ENCODE data around the gene IVNS1ABP.

GRCh38 chr1:185348985-185349384 is 31.9 kb upstream of the IVNS1ABP start:
- no peak for TF ChIP-seq CTCF (IDR thresholded peaks at IDR 0.05)
- TF ChIP-seq POLR2A (IDR thresholded peaks at IDR 0.05), result no peak
- TF ChIP-seq POLR2AphosphoS5 (IDR thresholded peaks at IDR 0.05), result no peak

Measured in gastroesophageal sphincter (tissue), 3 donors.